HEK293T (cell line): ENCODE results near the gene EOGT.

Experiments used
- BHLHE40 ChIP-seq: fragments of 450-650 bp; IDR thresholded peaks from 2 replicates; pipeline ENCODE4 v1.6.1; 2016; ENCODE audit warnings: mild to moderate bottlenecking, moderate library complexity, borderline replicate concordance
- CTBP1 ChIP-seq: fragments of 450-650 bp; IDR thresholded peaks from 2 replicates; pipeline ENCODE4 v1.6.1; 2016; ENCODE audit warnings: borderline replicate concordance
- ELF4 ChIP-seq: fragments of 450-650 bp; IDR thresholded peaks from 2 replicates; pipeline ENCODE4 v1.6.1; 2017; ENCODE audit warnings: antibody characterized with exemption
- FOXA1 ChIP-seq: fragments of 450-650 bp; IDR thresholded peaks from 2 replicates; pipeline ENCODE4 v1.6.1; 2016; ENCODE audit warnings: mild to moderate bottlenecking
- FOXK2 ChIP-seq: fragments of 450-650 bp; IDR thresholded peaks from 2 replicates; pipeline ENCODE4 v1.6.1; 2016; ENCODE audit warnings: mild to moderate bottlenecking
- FOXM1 ChIP-seq: fragments of 450-650 bp; IDR thresholded peaks from 2 replicates; pipeline ENCODE4 v1.6.1; 2017; ENCODE audit warnings: mild to moderate bottlenecking, borderline replicate concordance
- L3MBTL2 ChIP-seq: fragments of 450-650 bp; conservative IDR thresholded peaks from 2 replicates; pipeline ENCODE4 v1.6.1; 2016; ENCODE audit warnings: mild to moderate bottlenecking
- PKNOX1 ChIP-seq: fragments of 450-650 bp; IDR thresholded peaks from 2 replicates; pipeline ENCODE4 v1.6.1; 2016
- SP1 ChIP-seq: fragments of 450-650 bp; IDR thresholded peaks from 2 replicates; pipeline ENCODE4 v1.6.1; 2017
- SUZ12 ChIP-seq: fragments of 450-650 bp; IDR thresholded peaks from 2 replicates; pipeline ENCODE4 v1.6.1; 2016; ENCODE audit warnings: mild to moderate bottlenecking
- TARDBP ChIP-seq: fragments of 450-650 bp; IDR thresholded peaks from 2 replicates; pipeline ENCODE4 v1.6.1; 2016
- ZNF384 ChIP-seq: fragments of 450-650 bp; IDR thresholded peaks from 2 replicates; pipeline ENCODE4 v1.6.1; 2016

GRCh38 chr3:68931406-68932149 is 81.9 kb downstream of the EOGT start:
- TF ChIP-seq BHLHE40 (no peak), FOXM1 (no peak), FOXK2 (no peak), TARDBP (no peak), FOXA1 (no peak), L3MBTL2 (no peak), CTBP1 (no peak), SP1 (no peak), ELF4 (no peak), SUZ12 (no peak), PKNOX1 (no peak), ZNF384 (no peak)
